GM12878 (cell line): Measurements from ENCODE around the gene POLG.

Experiments used
- CBX5 ChIP-seq: sonication (generic); IDR thresholded peaks from 2 replicates; pipeline ENCODE4 v1.6.1; 2016; ENCODE audit warnings: low read depth, moderate library complexity, mild to moderate bottlenecking, inconsistent platforms
- SMC3 ChIP-seq: IDR thresholded peaks from 2 replicates; pipeline ENCODE4 v1.6.1; 2011; ENCODE audit warnings: low read length, improper control_type of control experiment, borderline replicate concordance
- ZNF274 ChIP-seq: IDR thresholded peaks from one replicate; pipeline ENCODE4 v1.8.0; 2011; ENCODE audit not compliant: insufficient read length, insufficient read depth

DNA sequence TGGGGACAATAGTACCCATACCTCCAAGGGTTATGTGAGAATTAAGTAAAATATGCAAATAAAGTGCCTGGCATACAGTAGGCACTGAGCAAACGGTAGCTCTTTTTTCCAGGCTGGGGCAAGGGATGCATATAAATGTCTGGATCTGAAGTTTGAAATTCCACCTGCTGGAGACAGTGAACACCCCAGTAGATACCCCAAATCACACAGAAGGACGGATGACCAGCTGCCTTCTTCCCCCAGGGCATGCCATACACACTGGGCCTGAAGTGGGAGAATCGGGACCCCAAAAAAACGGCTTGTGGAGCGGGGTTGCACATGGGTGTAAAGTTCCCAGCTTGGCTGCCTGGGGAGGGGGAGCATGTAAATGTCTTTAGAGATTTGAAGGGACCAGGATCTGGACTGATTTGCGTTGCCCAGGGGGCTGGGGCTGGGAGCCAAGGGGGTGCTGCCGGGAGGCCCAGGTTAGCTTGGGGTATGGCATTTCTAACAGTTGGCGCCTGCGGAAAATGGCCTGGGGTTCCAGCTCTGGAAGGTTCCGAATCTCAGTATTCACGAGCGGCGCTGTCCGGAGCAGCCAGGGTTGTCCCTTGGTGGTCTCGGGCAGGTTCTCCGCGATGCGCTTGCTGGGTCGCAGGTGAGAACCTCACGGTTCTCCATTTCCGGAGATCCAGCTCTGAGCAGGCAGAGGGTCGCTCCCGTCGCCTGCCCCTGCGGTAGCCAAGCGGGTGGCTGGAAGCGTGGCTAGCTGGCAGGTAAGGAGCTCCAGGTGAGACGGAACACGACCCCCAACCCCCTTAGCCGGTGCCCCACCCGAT is 42.6 kb upstream of the POLG start:
- TF ChIP-seq ZNF274 (no peak), SMC3 (no peak), CBX5 (no peak)
